Kidney glomerular epithelial cell (primary cell): ENCODE results near the gene TBC1D8B.
A peak's percentile ranks its signal among the peaks of the same experiment; 100 is the strongest.

ENCODE experiments used
- DNase-seq: peaks from one replicate; lab custom pipeline; 2025; lab: John Stamatoyannopoulos, UW

The TBC1D8B gene

DNA sequence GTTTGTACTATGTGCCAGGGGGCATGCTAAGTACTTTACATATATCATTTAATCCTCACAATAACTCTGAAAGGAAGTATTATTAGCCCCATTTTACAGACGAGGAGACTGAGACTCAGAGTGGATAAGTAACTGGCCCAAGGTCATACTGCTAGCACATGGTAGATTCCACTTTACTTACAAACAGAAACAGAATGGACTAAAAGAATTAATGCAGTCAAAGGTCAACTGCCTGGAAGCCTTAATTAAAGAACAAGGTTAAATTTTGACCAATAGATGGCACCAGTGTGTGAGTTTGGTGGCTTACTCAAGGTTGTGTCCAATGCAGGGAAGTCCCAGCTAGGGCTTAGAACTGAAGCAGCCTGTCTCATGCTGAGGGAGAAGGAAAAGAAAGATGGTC, 96.0 kb downstream of the TBC1D8B start:
- peak; percentile 55 for DNase-seq

DNA sequence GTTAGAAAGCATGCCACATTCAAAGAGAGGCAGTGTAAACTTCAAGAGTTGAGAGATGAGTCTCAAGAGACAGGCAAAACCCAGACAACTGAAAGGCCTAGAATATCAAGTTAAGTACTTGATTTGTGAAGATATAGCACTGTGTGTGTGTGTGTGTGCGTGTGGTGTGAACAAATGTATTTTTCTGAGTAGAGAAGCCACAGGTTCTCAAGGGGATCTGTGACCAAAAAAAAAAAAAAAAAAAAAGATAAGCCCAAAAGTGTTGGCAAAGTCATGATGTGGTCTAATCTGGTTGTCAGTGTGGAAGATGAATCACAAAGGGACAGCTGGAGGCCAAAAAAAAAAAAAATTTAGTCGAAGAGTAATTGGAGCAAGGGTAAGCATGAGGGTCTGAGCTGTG, 96.8 kb downstream of the TBC1D8B start:
- no peak for DNase-seq

DNA sequence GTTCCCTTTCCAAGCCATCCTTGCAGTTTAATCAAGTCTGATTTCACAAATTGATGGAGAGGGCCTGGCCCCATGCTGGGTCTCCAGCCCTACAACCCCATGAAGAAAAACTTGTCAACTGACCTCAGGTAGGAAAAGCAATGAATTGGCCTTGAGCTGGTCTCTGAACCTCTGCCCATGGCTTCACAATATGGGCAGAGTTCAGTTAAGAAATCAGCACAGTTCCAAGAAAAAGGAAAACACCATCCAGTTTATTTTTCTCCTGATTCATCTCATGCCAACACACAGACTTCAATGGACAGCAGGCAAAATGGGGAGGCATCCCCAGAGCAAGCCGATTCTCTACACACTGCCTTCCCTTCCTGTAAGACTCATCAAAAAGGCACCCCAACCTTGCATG, 97.4 kb downstream of the TBC1D8B start:
- no peak for DNase-seq

DNA sequence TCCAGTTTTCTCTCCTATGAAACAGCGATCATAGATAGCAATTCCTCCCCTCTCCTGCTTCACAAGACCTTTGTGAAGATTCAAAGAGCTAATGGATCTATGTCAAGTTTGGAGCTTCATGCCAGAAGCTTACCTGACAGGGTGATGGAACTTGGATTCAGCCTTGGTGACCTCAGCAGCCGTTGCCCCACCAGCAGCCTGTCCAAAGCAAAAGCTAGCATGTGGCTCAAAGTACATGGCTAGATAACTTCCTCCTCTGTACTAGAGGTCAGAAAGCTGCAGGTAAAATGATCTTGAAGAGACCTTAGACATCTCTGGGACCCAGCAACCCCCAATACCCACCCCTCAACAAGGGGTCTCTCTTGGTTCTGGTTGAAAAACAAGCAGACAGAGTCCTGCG, 98.9 kb downstream of the TBC1D8B start:
- DNase-seq: no peak

DNA sequence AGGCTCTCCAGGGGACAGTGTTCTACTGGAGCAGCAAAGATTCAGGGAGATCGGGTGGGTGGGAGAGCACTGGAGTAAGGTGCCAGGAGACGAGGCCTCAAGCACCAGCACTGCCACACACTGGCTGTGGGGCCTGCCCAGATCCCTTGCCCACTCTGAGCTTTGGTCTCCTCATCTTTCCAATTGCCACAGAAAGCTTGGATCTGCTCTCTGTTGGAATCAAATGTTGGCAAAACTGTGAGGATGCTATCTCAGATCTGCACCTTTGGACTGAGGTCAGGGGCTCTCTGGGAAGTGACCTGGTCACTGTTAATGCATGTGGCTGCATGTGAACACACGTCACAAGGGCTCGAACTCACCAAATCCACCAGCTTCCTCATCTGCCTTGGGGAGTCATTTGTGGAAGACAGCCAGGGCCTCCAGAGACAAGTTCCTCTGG, 99.3 kb downstream of the TBC1D8B start:
- DNase-seq: no peak

DNA sequence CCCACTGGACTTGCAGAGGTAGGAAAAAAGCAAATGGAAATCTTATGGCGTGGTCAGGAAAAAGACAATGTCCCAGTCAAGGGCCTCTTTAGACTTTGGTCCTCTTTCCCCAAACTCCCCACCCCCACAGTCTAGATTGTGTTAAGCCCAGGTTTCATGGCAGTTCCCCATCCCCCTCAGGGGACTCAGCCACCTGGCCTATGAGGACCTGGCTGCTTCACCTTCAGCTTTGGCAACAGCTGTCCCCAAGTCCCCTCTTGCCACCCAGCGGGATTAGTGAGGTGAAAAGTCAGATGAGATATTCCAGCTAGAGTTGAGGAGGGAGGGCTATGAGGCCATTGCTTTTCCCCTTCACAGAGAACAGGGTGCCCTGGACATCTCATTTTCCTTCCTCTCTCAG, 100.2 kb downstream of the TBC1D8B start:
- DNase-seq: no peak

DNA sequence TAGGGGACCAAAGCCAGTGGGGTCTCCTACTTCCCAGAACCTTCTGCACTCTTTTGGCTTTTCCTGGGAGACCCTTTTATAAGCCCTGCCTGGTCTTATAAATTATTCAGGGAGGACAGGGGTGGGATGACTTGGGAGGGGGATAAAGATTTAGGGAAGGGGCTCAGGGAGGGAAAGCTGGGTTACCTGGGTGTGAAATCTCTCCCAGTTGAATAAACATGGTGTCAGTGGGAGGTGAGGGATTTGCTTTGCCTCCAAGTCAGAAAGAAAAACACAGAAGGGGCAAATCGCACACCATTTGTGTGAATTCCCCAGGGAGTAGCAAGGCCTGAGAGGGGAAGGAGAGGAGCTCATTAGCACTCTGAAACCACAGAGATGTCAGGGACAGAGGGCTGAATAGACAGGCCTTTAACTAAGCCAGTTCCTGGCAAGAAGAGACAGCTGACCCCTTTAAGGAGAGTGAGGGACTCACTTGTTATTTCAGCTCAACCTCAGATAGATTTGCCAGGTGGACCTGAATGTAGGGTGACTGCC, 100.9 kb downstream of the TBC1D8B start, which contains the start of gene RIPPLY1:
TSS of gene RIPPLY1 (minus strand) at position 51 of the 534 bp plus-strand sequence. CDS start 54 bp downstream, outside the sequence.
- DNase-seq: no peak

DNA sequence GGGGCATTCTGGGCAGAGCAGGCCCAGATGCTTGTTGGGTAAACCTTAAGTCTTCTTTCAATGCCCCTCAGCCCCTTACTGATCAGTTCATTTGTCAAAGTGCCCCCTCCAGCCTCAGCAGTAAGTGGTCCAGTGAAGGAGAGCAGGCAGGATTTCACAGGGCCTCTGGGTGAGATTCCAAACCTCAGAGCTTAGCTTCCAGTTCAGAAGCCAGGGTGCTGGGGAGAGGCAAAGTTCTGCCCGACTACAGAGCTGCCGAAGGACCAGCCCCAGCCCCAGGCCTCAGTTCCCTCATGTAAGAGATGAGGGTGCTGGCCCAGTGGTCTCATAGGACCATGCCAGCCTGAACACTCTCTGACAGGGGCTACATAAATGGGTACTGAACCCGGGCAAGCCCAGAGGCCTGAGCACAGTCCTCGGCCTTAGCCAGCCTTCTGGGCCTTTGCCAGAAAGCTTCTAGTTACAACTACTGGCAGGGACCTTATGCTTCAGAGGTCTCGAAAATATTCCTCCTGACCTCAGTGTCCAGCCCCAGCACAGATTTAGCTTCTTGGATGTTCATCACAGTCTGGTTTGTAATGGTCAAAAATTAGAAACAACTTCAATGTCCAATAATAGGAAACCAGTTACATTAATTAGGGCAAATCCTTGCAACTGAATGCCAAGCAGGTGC, 101.5 kb downstream of the TBC1D8B start:
- DNase-seq: no peak

DNA sequence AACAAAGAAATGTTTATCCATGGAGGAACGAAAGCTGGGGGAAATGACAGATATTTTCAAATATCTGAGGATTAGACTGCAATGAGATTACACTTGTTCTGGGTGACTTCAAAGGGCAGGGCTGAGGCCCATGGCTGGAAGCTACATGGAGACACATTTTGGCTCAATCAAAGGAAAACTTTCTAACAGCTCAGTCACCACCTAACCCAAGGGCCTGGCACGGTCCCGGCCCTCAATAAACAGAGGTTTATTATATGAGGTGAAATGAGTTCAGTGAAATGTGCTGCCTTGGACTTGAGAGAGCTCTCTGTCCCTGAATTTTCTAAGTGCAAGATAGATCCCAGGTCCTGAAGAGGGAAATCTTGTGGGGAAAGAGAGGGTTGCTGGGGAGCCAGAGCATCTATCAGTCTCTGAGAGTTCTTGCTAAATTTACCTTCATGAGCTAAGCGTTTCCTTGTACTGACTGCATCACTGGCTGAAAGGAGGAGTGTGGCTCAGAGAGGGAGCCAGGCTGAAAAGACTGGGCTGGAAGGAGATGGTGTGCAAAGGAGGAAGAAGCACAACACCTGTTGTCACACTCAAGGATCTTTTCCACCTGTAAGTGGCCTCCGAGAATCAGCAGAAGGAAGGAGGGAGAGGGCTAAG, 102.7 kb downstream of the TBC1D8B start:
- DNase-seq: no peak

DNA sequence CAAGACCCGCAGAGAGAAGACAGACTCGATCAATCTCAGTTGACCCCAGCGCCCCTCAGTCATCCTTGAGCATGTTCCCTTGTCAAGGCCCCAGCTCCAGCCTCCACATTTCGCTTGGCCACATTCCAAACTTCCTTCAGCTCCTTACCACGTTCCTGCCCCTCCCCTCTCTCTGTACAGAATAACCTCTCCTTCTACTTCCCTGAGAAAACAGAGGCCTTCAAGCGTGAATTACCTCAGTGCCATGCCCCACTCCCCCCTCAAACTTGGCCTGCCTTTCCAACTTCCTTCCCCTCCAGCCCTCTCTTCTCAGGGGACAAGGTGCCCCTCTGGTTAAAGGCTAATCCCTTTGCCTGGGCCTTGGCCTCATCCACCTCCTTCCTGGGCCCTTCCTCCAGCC, 103.9 kb downstream of the TBC1D8B start:
- peak; percentile 15 for DNase-seq

DNA sequence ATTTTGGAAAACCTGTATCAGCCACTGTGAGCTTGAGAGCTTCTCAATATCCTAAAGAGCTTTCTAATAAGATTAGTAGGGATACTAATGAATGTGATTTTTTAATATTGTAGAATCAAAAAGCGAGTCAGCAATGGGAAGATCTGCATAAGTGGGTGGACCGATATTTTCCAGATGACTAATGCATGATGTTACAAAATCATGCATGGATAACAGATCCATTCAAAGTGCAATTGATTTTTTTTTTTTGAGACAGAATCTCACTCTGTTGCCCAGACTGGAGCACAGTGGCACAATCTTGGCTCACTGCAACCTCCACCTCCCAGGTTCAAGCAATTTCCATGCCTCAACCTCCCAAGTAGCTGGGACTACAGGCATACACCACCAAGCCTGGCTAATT, 110.4 kb downstream of the TBC1D8B start:
- no peak for DNase-seq

DNA sequence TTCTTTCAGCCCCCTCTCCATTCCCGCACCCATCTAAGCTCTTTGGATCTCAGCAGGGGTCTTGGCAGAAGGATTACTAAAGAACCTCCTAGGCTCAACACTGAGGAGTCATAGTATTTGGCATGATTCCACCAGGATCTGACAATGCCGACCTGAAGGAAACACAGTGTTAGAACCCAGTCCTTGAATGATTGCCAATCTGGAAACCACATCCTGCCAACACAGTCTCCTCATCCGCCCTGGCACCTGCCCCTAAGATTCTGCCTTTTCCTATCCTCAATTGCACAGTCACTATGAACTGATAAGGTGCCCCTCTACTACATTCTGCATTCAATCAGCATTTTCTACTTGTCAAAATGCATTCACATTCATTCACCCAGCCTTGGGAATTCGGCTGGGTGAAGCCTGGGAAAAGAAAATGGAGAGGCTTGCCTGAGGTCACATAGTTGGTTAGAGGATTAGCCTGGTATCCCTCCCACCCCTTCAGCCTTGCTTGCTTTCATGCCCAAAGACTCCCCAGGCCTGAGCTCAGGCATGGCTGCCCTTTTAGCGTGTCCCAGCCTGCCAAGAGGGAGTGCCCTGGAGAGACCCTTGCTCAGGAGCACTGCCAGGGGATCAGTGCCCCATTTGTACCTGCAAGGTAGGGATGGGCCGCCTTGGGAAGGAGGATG, 115.5 kb downstream of the TBC1D8B start:
- DNase-seq: peak; percentile 83

DNA sequence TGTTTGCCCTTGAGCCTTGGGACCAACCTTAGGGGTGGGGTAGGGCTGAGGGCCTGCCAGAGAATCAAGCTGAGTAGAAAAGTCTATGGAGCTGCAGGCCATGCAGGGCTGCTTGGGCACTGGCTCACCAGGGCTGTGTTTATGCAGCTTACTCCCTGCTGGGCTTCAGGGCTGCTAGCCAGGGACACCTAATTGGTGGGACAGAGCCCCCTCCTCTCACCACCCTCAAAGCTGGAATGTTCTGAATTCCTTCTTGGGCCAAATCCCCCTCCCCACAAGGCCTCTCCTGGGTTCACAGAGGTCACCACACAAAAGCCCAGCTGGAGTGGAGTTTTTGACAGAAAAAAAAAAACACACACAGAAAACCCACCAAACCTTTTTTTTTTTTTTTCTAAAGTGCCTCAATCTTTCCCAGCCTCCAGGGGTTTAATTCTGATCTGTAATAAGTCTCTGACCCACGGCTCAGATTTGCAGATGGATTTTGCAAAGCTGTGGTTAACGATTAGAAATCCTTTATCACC, 117.5 kb downstream of the TBC1D8B start, which contains the start of gene CLDN2:
TSS of gene CLDN2 (plus strand) at position 471 of the 521 bp plus-strand sequence. CDS start 7,827 bp downstream, outside the sequence.
- no peak for DNase-seq

DNA sequence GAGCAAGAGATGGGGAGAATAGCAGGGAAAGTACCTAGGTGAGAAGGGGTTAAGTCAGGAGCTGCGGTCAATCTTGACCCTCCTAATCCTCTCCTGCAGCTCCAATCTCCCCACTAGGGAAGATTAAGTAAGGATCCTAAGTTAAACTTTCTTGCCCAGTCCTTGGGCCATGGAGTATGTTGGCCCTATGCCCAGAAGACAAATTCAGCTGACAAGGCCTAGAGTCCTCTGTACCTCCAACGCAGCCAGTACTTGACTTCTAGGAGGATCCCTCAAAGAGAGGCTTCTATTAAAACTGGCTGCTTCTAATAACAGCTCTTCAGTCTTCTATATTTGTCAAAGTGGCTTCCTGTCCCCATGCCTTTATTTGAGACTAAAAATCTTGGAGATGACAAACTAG, 119.2 kb downstream of the TBC1D8B start:
- no peak for DNase-seq
